Kidney (tissue), 14 donors: ENCODE measurements around the gene PRDM16. TPM values are rescaled to one million over a fixed set of nuclear protein-coding genes. Genes with fewer than 3 reads are reported as not detected.

ENCODE experiments used
- DNase-seq, 5 donors: peaks; one replicate each; pipeline ENCODE4 v3.0.0-alpha.2; 2013 to 2020
- FAIRE-seq: peaks from 2 replicates; lab custom pipeline; 2012; peaks lifted over from hg19 to GRCh38; lab: Jason Lieb, UNC
- H3K27ac ChIP-seq, 2 donors: one replicate each; pipeline ENCODE4 v1.7.0; 2013; ENCODE audit warnings: low read depth in 2 of 2, low read length in 2 of 2, inconsistent platforms in 1 of 2
- H3K27me3 ChIP-seq: one replicate; pipeline ENCODE4 v1.7.1; 2013; ENCODE audit warnings: low read length, inconsistent platforms; ENCODE audit not compliant: control insufficient read depth, insufficient read depth
- H3K36me3 ChIP-seq, 3 donors: one replicate each; pipeline versions ENCODE4 v1.7.0 to v1.7.1; 2013; ENCODE audit warnings: low read length in 3 of 3, control low read depth in 1 of 3, inconsistent platforms in 1 of 3; ENCODE audit not compliant: insufficient read depth in 3 of 3, control insufficient read depth in 2 of 3
- H3K4me1 ChIP-seq, 3 donors: one replicate each; pipeline versions ENCODE4 v1.7.0 to v1.7.1; 2013; ENCODE audit warnings: low read length in 3 of 3, inconsistent platforms in 1 of 3, low read depth in 1 of 3; ENCODE audit not compliant: control insufficient read depth in 2 of 3, insufficient read depth in 2 of 3
- H3K4me3 ChIP-seq, 3 donors: one replicate each; pipeline versions ENCODE4 v1.7.0 to v1.8.1; 2013; ENCODE audit warnings: low read length in 3 of 3, control low read depth in 1 of 3, inconsistent platforms in 1 of 3
- H3K9ac ChIP-seq, 3 donors: one replicate each; pipeline versions ENCODE4 v1.7.0 to v1.7.1; 2013; ENCODE audit warnings: low read length in 3 of 3, control low read depth in 1 of 3, inconsistent platforms in 1 of 3
- H3K9me3 ChIP-seq, 3 donors: one replicate each; pipeline versions ENCODE4 v1.7.0 to v1.7.1; 2013; ENCODE audit warnings: low read length in 3 of 3, control low read depth in 1 of 3, inconsistent platforms in 1 of 3; ENCODE audit not compliant: control insufficient read depth in 2 of 3, insufficient read depth in 1 of 3
- intact Hi-C: fragments of 100-400 bp; cut with DNase I; formaldehyde crosslinking; loops from one replicate; pipeline ENCODE4 v1.11.1; 2022
- polyA plus RNA-seq: library from polyadenylated mRNA; stranded (reverse); fragments of 350-450 nt; fragmentation: Illumina TruSeq; extraction: RNeasy Lipid Tissue Mini Kit (QIAGEN cat#74804); gene quantifications from one replicate; pipeline ENCODE4 v1.2.3, GENCODE V29; 2014; ENCODE audit warnings: low read depth, low replicate concordance; ENCODE audit not compliant: insufficient read depth
- total RNA-seq: library from RNA; stranded (reverse); fragmentation: NEBNext Ultra II Directional; extraction: Animal tissue kit (Norgen Biotek cat#: 25700); gene quantifications from one replicate; pipeline ENCODE4 v1.2.1, GENCODE V29; 2021
- TF ChIP-seq, protein P1 (sequence below): IDR thresholded peaks from 3 replicates; pipeline ENCODE4 v1.5.1; 2012; ENCODE audit warnings: mild to moderate bottlenecking, moderate library complexity, borderline replicate concordance; ENCODE audit not compliant: insufficient read depth; ENCODE audit errors: extremely low read depth
- donor health status: control.
- donor health status: control.
- donor health status: control.
- donor health status: control.
- donor health status: control.
- donor health status: DM: yes; HTN: yes; CAD: no.
- donor health status: Normal renal cell carcinoma (clear cell type).

The PRDM16 gene
- total and polyA plus RNA-seq, 2 donors from 2014 or later = 3.0 to 21.9 TPM

GRCh38 chr1:3205815-3206214, 136.8 kb downstream of the PRDM16 start:
- TF ChIP-seq, protein P1, sequence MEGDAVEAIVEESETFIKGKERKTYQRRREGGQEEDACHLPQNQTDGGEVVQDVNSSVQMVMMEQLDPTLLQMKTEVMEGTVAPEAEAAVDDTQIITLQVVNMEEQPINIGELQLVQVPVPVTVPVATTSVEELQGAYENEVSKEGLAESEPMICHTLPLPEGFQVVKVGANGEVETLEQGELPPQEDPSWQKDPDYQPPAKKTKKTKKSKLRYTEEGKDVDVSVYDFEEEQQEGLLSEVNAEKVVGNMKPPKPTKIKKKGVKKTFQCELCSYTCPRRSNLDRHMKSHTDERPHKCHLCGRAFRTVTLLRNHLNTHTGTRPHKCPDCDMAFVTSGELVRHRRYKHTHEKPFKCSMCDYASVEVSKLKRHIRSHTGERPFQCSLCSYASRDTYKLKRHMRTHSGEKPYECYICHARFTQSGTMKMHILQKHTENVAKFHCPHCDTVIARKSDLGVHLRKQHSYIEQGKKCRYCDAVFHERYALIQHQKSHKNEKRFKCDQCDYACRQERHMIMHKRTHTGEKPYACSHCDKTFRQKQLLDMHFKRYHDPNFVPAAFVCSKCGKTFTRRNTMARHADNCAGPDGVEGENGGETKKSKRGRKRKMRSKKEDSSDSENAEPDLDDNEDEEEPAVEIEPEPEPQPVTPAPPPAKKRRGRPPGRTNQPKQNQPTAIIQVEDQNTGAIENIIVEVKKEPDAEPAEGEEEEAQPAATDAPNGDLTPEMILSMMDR = no peak
- no peaks in the 10 kb centered on the region for H3K9me3 ChIP-seq
- no peak for FAIRE-seq
- no peaks in the 10 kb centered on the region for H3K36me3 ChIP-seq
- intact Hi-C loops = no loop called here
- peak overlapping the region; percentile 74 to 85 for H3K27ac ChIP-seq
- peaks cover 0 to 16% (median 10%) of the 10 kb centered on the region in 3 donors for H3K4me1 ChIP-seq
- H3K27me3 ChIP-seq = peaks cover 2% of the 10 kb centered on the region
- H3K4me3 ChIP-seq = no peak overlapping the region
- H3K9ac ChIP-seq = peak overlapping the region in 1 of 3 donors; percentile 19
- DNase-seq = no peak

DNA sequence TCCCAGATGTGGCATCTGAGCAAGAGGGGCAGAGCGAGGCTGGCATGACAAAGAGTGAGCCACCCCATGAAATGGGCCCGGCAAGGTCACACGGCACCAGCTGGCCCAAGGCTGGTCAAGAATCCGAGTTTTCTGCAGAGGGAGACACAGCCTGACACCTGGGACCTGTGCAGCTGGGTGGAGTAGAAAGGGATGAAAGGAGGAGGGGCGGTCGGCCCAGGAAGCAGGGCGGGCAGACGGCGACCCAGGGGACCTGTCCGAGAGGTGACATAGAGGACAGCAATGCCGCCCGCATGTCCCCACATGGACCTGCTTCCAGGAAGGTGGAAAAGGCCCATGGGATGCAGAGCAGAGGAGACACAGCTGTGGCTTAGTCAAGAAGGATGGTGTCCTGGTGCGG, 137.7 kb downstream of the PRDM16 start:
- Histone ChIP-seq H3K9ac (peak overlapping the region in 1 of 3 donors; percentile 3), H3K27ac (peak overlapping the region; percentile 74 to 85), H3K4me3 (no peak overlapping the region), H3K36me3 (no peaks in the 10 kb centered on the region), H3K4me1 (peaks cover 0 to 18% (median 10%) of the 10 kb centered on the region in 3 donors), H3K27me3 (peaks cover 5% of the 10 kb centered on the region), H3K9me3 (no peaks in the 10 kb centered on the region)
- DNase-seq (no peak), FAIRE-seq (no peak)
- intact Hi-C loops = no loop called here
- TF ChIP-seq, protein P1 = no peak

GRCh38 chr1:3207217-3207848, 138.3 kb downstream of the PRDM16 start:
- peak overlapping the region; percentile 74 to 85 for H3K27ac ChIP-seq
- FAIRE-seq = no peak
- peak overlapping the region in 1 of 3 donors; percentile 3 for H3K9ac ChIP-seq
- H3K4me1 ChIP-seq = peaks cover 0 to 18% (median 10%) of the 10 kb centered on the region in 3 donors
- no peak overlapping the region for H3K4me3 ChIP-seq
- H3K9me3 ChIP-seq = no peaks in the 10 kb centered on the region
- DNase-seq = peak in 2 of 5 donors; percentile 22 to 50
- peaks cover 5% of the 10 kb centered on the region for H3K27me3 ChIP-seq
- intact Hi-C loops = no loop called here
- TF ChIP-seq, protein P1 = no peak
- H3K36me3 ChIP-seq = no peaks in the 10 kb centered on the region
